Measurements from ENCODE around the gene ENO1. TPM values are rescaled to one million over a fixed set of nuclear protein-coding genes. Genes with fewer than 3 reads are reported as not detected.

ENO1 gene
- total RNA-seq, 4 donors from 2014 or later, result 351 to 688 (median 453) TPM

GRCh38 chr1:8864713-8865344 is 13.7 kb downstream of the ENO1 start:
- no peak for DNase-seq (ENCODE audit: low spot score in 2 of 2)
- 89 to 92% methylated on average over 6 of the region's 6 CpGs for WGBS, 2 donors
- no peak overlapping the region for H3K4me3 ChIP-seq (ENCODE audit: low read depth, poor library complexity, severe bottlenecking)
- no peak for TF ChIP-seq CTCF (IDR thresholded peaks at IDR 0.05)
- TF ChIP-seq POLR2A (IDR thresholded peaks at IDR 0.05), result no peak
- intact Hi-C loops (cut with DNase I; ENCODE audit: low total_unique reads), result no loop called here

DNA sequence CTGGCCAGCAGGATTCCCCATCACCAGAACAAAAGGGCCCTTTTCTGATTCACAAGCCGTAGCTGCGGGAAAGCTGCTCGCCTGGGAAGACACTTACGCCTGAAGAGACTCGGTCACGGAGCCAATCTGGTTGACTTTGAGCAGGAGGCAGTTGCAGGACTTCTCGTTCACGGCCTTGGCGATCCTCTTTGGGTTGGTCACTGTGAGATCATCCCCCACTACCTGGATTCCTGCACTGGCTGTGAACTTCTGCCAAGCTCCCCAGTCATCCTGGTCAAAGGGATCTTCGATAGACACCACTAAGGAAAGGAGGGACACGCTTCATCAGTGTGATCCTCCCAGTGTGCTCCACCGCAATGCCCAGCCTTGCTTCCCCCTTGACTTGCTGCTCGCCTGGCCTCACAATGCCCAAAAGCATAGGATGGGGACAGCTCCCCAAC is 14.7 kb downstream of the ENO1 start:
- WGBS, 2 donors, result 93% methylated on average over 13 of the region's 13 CpGs
- DNase-seq (ENCODE audit: low spot score in 2 of 2), result no peak
- intact Hi-C loops (cut with DNase I; ENCODE audit: low total_unique reads), result no loop called here
- no peak for TF ChIP-seq CTCF (IDR thresholded peaks at IDR 0.05)
- no peak overlapping the region for H3K4me3 ChIP-seq (ENCODE audit: low read depth, poor library complexity, severe bottlenecking)

DNA sequence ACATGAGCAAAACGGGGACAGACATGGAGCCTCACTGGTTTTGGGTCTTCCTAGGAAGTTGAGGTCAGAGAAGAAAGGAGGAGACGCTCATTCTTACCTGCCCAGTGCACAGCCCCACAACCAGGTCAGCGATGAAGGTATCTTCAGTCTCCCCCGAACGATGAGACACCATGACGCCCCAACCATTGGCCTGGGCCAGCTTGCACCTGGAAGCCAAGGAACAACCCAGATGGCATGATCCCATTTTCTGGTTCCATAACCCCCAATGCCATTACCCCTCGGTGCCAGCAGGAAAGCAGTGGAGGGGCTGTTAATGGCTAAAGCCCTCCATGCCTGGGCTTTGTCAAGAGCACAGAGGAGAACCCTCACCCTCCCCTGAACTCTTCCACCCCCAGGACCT is 15.3 kb downstream of the ENO1 start:
- DNase-seq (ENCODE audit: low spot score in 2 of 2), result no peak
- WGBS, 2 donors, result 94 to 96% methylated on average over 7 of the region's 7 CpGs
- H3K4me3 ChIP-seq (ENCODE audit: low read depth, poor library complexity, severe bottlenecking), result no peak overlapping the region
- intact Hi-C loops (cut with DNase I; ENCODE audit: low total_unique reads), result no loop called here
- TF ChIP-seq POLR2A (IDR thresholded peaks at IDR 0.05) (no peak), CTCF (IDR thresholded peaks at IDR 0.05) (no peak)

- TF ChIP-seq CTCF (IDR thresholded peaks at IDR 0.05) (no peak), POLR2A (IDR thresholded peaks at IDR 0.05) (no peak)
- intact Hi-C loops (cut with DNase I; ENCODE audit: low total_unique reads), result no loop called here
- WGBS, 2 donors, result 87 to 96% methylated on average over 4 of the region's 4 CpGs
- H3K4me3 ChIP-seq (ENCODE audit: low read depth, poor library complexity, severe bottlenecking), result no peak overlapping the region
- DNase-seq (ENCODE audit: low spot score in 2 of 2), result no peak
Measured at GRCh38 chr1:8862528-8862927, 16.0 kb downstream of the ENO1 start.

DNA sequence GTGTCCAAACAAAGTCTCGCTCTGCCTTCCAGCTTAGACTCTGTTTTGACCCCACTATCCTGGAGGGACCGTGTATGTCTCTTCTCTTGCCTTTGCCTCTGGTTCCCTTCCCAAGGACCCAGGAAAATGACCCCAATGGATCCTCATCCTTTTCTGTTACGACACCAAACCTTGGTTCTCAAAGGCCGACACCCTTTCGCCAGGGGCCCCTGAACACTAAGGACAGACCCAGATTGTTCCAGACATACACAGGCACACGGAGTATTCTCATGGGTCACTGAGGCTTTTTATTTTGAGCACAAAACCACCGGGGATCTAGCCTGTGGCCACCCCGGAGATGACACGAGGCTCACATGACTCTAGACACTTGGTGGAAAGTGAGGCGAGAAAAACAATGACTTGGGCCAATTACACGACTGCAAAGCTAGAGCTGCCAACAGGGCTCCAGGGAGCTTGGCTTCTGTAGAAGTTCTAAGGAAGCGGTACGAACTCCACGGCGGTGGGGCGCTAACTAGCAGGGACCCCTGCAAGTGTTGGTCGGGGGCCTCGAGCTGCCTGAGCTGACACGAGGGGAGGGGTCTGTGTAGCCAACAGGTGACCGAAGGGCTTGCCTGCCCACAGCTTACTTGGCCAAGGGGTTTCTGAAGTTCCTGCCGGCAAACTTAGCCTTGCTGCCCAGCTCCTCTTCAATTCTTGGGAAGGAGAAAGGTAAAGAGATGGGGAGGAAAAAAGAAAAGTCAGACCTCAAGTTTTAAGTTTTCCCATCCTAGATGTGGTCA is 17.6 kb downstream of the ENO1 start:
- no peak overlapping the region for H3K4me3 ChIP-seq (ENCODE audit: low read depth, poor library complexity, severe bottlenecking)
- no peak for DNase-seq (ENCODE audit: low spot score in 2 of 2)
- intact Hi-C loops (cut with DNase I; ENCODE audit: low total_unique reads), result no loop called here
- no peak for TF ChIP-seq CTCF (IDR thresholded peaks at IDR 0.05)
- WGBS, 2 donors, result 75 to 78% methylated on average over 21 of the region's 21 CpGs
